ENCODE results near the gene TUT4. TPM values are rescaled to one million over a fixed set of nuclear protein-coding genes. Genes with fewer than 3 reads are reported as not detected.

The TUT4 gene
- total and polyA plus RNA-seq, 2 donors from 2014 or later, result 19.7 to 47.8 TPM

GRCh38 chr1:52601519-52601918 lies 48.6 kb upstream of the TUT4 start:
- intact Hi-C loops (cut with DNase I), result no loop called here
- no peak for TF ChIP-seq CTCF (IDR thresholded peaks at IDR 0.05; ENCODE audit: borderline replicate concordance, extremely low read depth, insufficient read depth)
- H3K27me3 ChIP-seq (ENCODE audit: control insufficient read depth, insufficient read depth, low read length), result no peaks in the 10 kb centered on the region
- peak overlapping the region in 2 of 3 donors; percentile 37 to 61 for H3K4me3 ChIP-seq (ENCODE audit: low read length in 3 of 3)
- DNase-seq (no peak), FAIRE-seq (no peak)
- H3K9me3 ChIP-seq (ENCODE audit: control insufficient read depth in 2 of 3, insufficient read depth in 1 of 3, low read length in 3 of 3), result no peaks in the 10 kb centered on the region
- H3K27ac ChIP-seq (ENCODE audit: low read depth in 2 of 2, low read length in 2 of 2), result no peak overlapping the region
- peak overlapping the region in 2 of 3 donors; percentile 17 to 80 for H3K9ac ChIP-seq (ENCODE audit: low read length in 3 of 3)
- no peaks in the 10 kb centered on the region for H3K36me3 ChIP-seq (ENCODE audit: control insufficient read depth in 2 of 3, insufficient read depth in 3 of 3, low read length in 3 of 3)
- peaks cover 4 to 10% (median 5%) of the 10 kb centered on the region in 3 donors for H3K4me1 ChIP-seq (ENCODE audit: control insufficient read depth in 2 of 3, insufficient read depth in 2 of 3, low read depth in 1 of 3, low read length in 3 of 3)

- H3K27ac ChIP-seq (ENCODE audit: low read depth in 2 of 2, low read length in 2 of 2), result no peak overlapping the region
- no peaks in the 10 kb centered on the region for H3K36me3 ChIP-seq (ENCODE audit: control insufficient read depth in 2 of 3, insufficient read depth in 3 of 3, low read length in 3 of 3)
- intact Hi-C loops (cut with DNase I), result no loop called here
- no peak overlapping the region for H3K4me3 ChIP-seq (ENCODE audit: low read length in 3 of 3)
- H3K9me3 ChIP-seq (ENCODE audit: control insufficient read depth in 2 of 3, insufficient read depth in 1 of 3, low read length in 3 of 3), result no peaks in the 10 kb centered on the region
- TF ChIP-seq CTCF (IDR thresholded peaks at IDR 0.05; ENCODE audit: borderline replicate concordance, extremely low read depth, insufficient read depth), result no peak
- no peak for DNase-seq
- H3K4me1 ChIP-seq (ENCODE audit: control insufficient read depth in 2 of 3, insufficient read depth in 2 of 3, low read depth in 1 of 3, low read length in 3 of 3), result peaks cover 4 to 10% (median 5%) of the 10 kb centered on the region in 3 donors
- no peaks in the 10 kb centered on the region for H3K27me3 ChIP-seq (ENCODE audit: control insufficient read depth, insufficient read depth, low read length)
- H3K9ac ChIP-seq (ENCODE audit: low read length in 3 of 3), result no peak overlapping the region
- no peak for FAIRE-seq
Measured at GRCh38 chr1:52600533-52601179, 47.8 kb upstream of the TUT4 start.

GRCh38 chr1:52599236-52599635 lies 46.3 kb upstream of the TUT4 start:
- FAIRE-seq (no peak), DNase-seq (no peak)
- peaks cover 3 to 10% (median 5%) of the 10 kb centered on the region in 3 donors for H3K4me1 ChIP-seq (ENCODE audit: control insufficient read depth in 2 of 3, insufficient read depth in 2 of 3, low read depth in 1 of 3, low read length in 3 of 3)
- H3K4me3 ChIP-seq (ENCODE audit: low read length in 3 of 3), result no peak overlapping the region
- no peak for TF ChIP-seq CTCF (IDR thresholded peaks at IDR 0.05; ENCODE audit: borderline replicate concordance, extremely low read depth, insufficient read depth)
- intact Hi-C loops (cut with DNase I), result no loop called here
- H3K36me3 ChIP-seq (ENCODE audit: control insufficient read depth in 2 of 3, insufficient read depth in 3 of 3, low read length in 3 of 3), result no peaks in the 10 kb centered on the region
- H3K27ac ChIP-seq (ENCODE audit: low read depth in 2 of 2, low read length in 2 of 2), result no peak overlapping the region
- no peaks in the 10 kb centered on the region for H3K9me3 ChIP-seq (ENCODE audit: control insufficient read depth in 2 of 3, insufficient read depth in 1 of 3, low read length in 3 of 3)
- H3K9ac ChIP-seq (ENCODE audit: low read length in 3 of 3), result no peak overlapping the region
- H3K27me3 ChIP-seq (ENCODE audit: control insufficient read depth, insufficient read depth, low read length), result no peaks in the 10 kb centered on the region

GRCh38 chr1:52598729-52599128 lies 45.8 kb upstream of the TUT4 start:
- intact Hi-C loops (cut with DNase I), result no loop called here
- no peak overlapping the region for H3K27ac ChIP-seq (ENCODE audit: low read depth in 2 of 2, low read length in 2 of 2)
- FAIRE-seq, result no peak

More at GRCh38 chr1:52598729-52599128, 45.8 kb upstream of the TUT4 start:
- no peak overlapping the region for H3K4me3 ChIP-seq (ENCODE audit: low read length in 3 of 3)
- no peak for DNase-seq
- H3K9me3 ChIP-seq (ENCODE audit: control insufficient read depth in 2 of 3, insufficient read depth in 1 of 3, low read length in 3 of 3), result no peaks in the 10 kb centered on the region
- no peak for TF ChIP-seq CTCF (IDR thresholded peaks at IDR 0.05; ENCODE audit: borderline replicate concordance, extremely low read depth, insufficient read depth)
- peaks cover 0 to 6% (median 2%) of the 10 kb centered on the region in 3 donors for H3K4me1 ChIP-seq (ENCODE audit: control insufficient read depth in 2 of 3, insufficient read depth in 2 of 3, low read depth in 1 of 3, low read length in 3 of 3)
- H3K9ac ChIP-seq (ENCODE audit: low read length in 3 of 3), result no peak overlapping the region
- H3K27me3 ChIP-seq (ENCODE audit: control insufficient read depth, insufficient read depth, low read length), result no peaks in the 10 kb centered on the region
- no peaks in the 10 kb centered on the region for H3K36me3 ChIP-seq (ENCODE audit: control insufficient read depth in 2 of 3, insufficient read depth in 3 of 3, low read length in 3 of 3)

Measured in kidney (tissue), 14 donors.